Endothelial cell of umbilical vein (primary cell): ENCODE data around the gene NUDC. TPM values are rescaled to one million over a fixed set of nuclear protein-coding genes. Genes with fewer than 3 reads are reported as not detected.

Experiments
- BruUV-seq: library from RNA; stranded (reverse); fragments of 400-500 nt; replicated peaks from 2 replicates; lab custom pipeline; 2021; lab: Mats Ljungman, UMichigan
- CTCF ChIA-PET: fragments of 300-600, 350-600 bp; sonication (Branson Sonifier 250); formaldehyde crosslinking; loops from one replicate; lab custom pipeline; 2021; ENCODE audit warnings: antibody characterized with exemption, inconsistent platforms; lab: Charles Lee
- POLR2A ChIA-PET: fragments of 300-600, 350-600 bp; sonication (Branson Sonifier 250); formaldehyde crosslinking; loops from one replicate; lab custom pipeline; 2021; ENCODE audit warnings: antibody characterized with exemption, inconsistent platforms; lab: Charles Lee
- DNase-seq: peaks from one replicate; pipeline ENCODE4 v3.0.0-alpha.2; 2011; ENCODE audit warnings: low read depth, low spot score
- FAIRE-seq: peaks from 2 replicates; lab custom pipeline; 2011; peaks lifted over from hg19 to GRCh38; lab: Jason Lieb, UNC
- H2AFZ ChIP-seq: 2 replicates; pipeline ENCODE4 v1.6.0; 2012; ENCODE audit warnings: low read depth, low read length, control low read depth, inconsistent platforms
- H3K27ac ChIP-seq: 2 replicates; pipeline ENCODE4 v1.5.1; 2011; ENCODE audit warnings: low read depth, mild to moderate bottlenecking, control low read depth, low read length, moderate library complexity; ENCODE audit not compliant: insufficient read depth
- H3K27me3 ChIP-seq, 2 experiments: 2 replicates each; pipeline versions ENCODE4 v1.6.0 to v1.6.1; 2011; ENCODE audit warnings: low read length in 2 of 2, mixed read lengths in 1 of 2; ENCODE audit not compliant: control insufficient read depth in 2 of 2, insufficient read depth in 2 of 2
- H3K36me3 ChIP-seq, 2 experiments: 2 replicates in 1 of 2; 3 replicates in 1 of 2; pipeline ENCODE4 v1.5.1; 2011; ENCODE audit warnings: low read length in 2 of 2, mild to moderate bottlenecking in 1 of 2, moderate library complexity in 1 of 2; ENCODE audit not compliant: control insufficient read depth in 2 of 2, insufficient read depth in 2 of 2; ENCODE audit errors: extremely low read depth in 1 of 2
- H3K4me1 ChIP-seq: 3 replicates; pipeline ENCODE4 v1.5.1; 2011; ENCODE audit warnings: mild to moderate bottlenecking, low read length; ENCODE audit not compliant: control insufficient read depth, insufficient read depth; ENCODE audit errors: extremely low read depth
- H3K4me2 ChIP-seq: 2 replicates; pipeline ENCODE4 v1.6.1; 2011; ENCODE audit warnings: low read length, control low read depth, mixed read lengths; ENCODE audit not compliant: insufficient read depth
- H3K4me3 ChIP-seq, 3 experiments: fragments of 200-600 bp in 1 of 3; sonication (generic), shearing (Covaris generic) in 1 of 3; replicated peaks in 1 of 3; 2 replicates each; pipeline ENCODE4 v1.5.1; 2011 to 2016; ENCODE audit warnings: control low read depth in 3 of 3, low read length in 3 of 3, mild to moderate bottlenecking in 2 of 3, inconsistent platforms in 1 of 3, low read depth in 1 of 3, moderate library complexity in 1 of 3; ENCODE audit not compliant: insufficient read depth in 1 of 3
- H3K79me2 ChIP-seq: 2 replicates; pipeline ENCODE4 v1.6.0; 2012; ENCODE audit warnings: low read length, inconsistent platforms; ENCODE audit not compliant: control insufficient read depth, insufficient read depth
- H3K9ac ChIP-seq: replicated peaks from 2 replicates; pipeline ENCODE3; 2011; ENCODE audit warnings: low read length, control low read depth; ENCODE audit not compliant: insufficient read depth; ENCODE audit errors: extremely low read depth
- H3K9me1 ChIP-seq: replicated peaks from 3 replicates; pipeline ENCODE4 v1.6.0; 2011; ENCODE audit warnings: mild to moderate bottlenecking, low read length; ENCODE audit not compliant: control insufficient read depth, insufficient read depth; ENCODE audit errors: extremely low read depth
- H3K9me3 ChIP-seq: replicated peaks from 2 replicates; pipeline ENCODE4 v1.5.1; 2012; ENCODE audit warnings: low read length, inconsistent platforms; ENCODE audit not compliant: control insufficient read depth, insufficient read depth
- H4K20me1 ChIP-seq: replicated peaks from 2 replicates; pipeline ENCODE3; 2011; ENCODE audit warnings: mild to moderate bottlenecking, low read length; ENCODE audit not compliant: control insufficient read depth, insufficient read depth; ENCODE audit errors: extremely low read depth
- EZH2 ChIP-seq: IDR thresholded peaks from 2 replicates; pipeline ENCODE4 v1.6.1; 2012; ENCODE audit warnings: borderline replicate concordance, low read depth, mild to moderate bottlenecking, moderate library complexity, low read length, inconsistent platforms; ENCODE audit not compliant: severe bottlenecking
- FOS ChIP-seq: IDR thresholded peaks from 2 replicates; pipeline ENCODE4 v1.6.1; 2011; ENCODE audit warnings: mild to moderate bottlenecking, low read length, moderate library complexity, borderline replicate concordance; ENCODE audit not compliant: insufficient read depth
- GATA2 ChIP-seq: IDR thresholded peaks from 2 replicates; pipeline ENCODE4 v1.7.0; 2011; ENCODE audit warnings: low read depth, mild to moderate bottlenecking, moderate library complexity, mixed read lengths, low read length; ENCODE audit not compliant: insufficient read length, insufficient read depth
- JUN ChIP-seq: IDR thresholded peaks from 2 replicates; pipeline ENCODE4 v1.6.1; 2011; ENCODE audit warnings: borderline replicate concordance, low read depth; ENCODE audit not compliant: insufficient read length, insufficient read depth
- MYC ChIP-seq: IDR thresholded peaks from one replicate; pipeline ENCODE4 v1.6.1; 2011; ENCODE audit warnings: mild to moderate bottlenecking, low read depth, low read length
- POLR2A ChIP-seq: IDR thresholded peaks from 2 replicates; pipeline ENCODE4 v1.6.1; 2012; ENCODE audit warnings: low read depth, mild to moderate bottlenecking, control low read depth, low read length
- POLR2AphosphoS5 ChIP-seq: IDR thresholded peaks from 2 replicates; pipeline ENCODE4 v1.6.1; 2012; ENCODE audit warnings: low read depth, mild to moderate bottlenecking, control low read depth, low read length, moderate library complexity; ENCODE audit not compliant: insufficient read depth
- dilution Hi-C: fragments of 300-500 bp; cut with MboI; formaldehyde crosslinking; loops from one replicate; pipeline ENCODE4 v1.15.0; 2019; ENCODE audit warnings: low sequenced_read_pairs; ENCODE audit not compliant: extremely low pct_ligation_motif_present
- intact Hi-C: fragments of 100-400 bp; cut with micrococcal nuclease; formaldehyde crosslinking; loops from one replicate; pipeline ENCODE4 v1.10.0; 2022
- polyA plus RNA-seq, 4 experiments: library from polyadenylated mRNA; depleted of rRNA in 3 of 4; stranded (reverse) in 3 of 4; unstranded in 1 of 4; fragments of >200 nt; gene quantifications; 2 replicates each; pipeline versions ENCODE4 v1.2.1 to v1.2.3, GENCODE V29; 2011 to 2012; ENCODE audit warnings: missing spikeins in 1 of 4
- total RNA-seq: library from RNA; stranded (reverse); gene quantifications from 2 replicates; pipeline ENCODE4 v1.2.3, GENCODE V29; 2021
- TF ChIP-seq, protein P1 (sequence below): IDR thresholded peaks from 2 replicates; pipeline ENCODE4 v1.6.1; 2011; ENCODE audit not compliant: insufficient read depth, insufficient read length
- TF ChIP-seq, protein P2 (sequence below), 2 donors: IDR thresholded peaks; 1 replicate in 1 of 2; 2 replicates in 1 of 2; pipeline ENCODE4 v1.5.1; 2011; ENCODE audit warnings: low read length in 2 of 2, mild to moderate bottlenecking in 2 of 2, moderate library complexity in 2 of 2, control low read depth in 1 of 2, inconsistent platforms in 1 of 2, low read depth in 1 of 2; ENCODE audit not compliant: insufficient read depth in 1 of 2; ENCODE audit errors: extremely low read depth in 1 of 2

NUDC gene
- total and polyA plus RNA-seq, 2 donors (not counting 3 experiments of a cell fraction or from before 2014, with no cell fraction given): 42.5 to 102 TPM

DNA sequence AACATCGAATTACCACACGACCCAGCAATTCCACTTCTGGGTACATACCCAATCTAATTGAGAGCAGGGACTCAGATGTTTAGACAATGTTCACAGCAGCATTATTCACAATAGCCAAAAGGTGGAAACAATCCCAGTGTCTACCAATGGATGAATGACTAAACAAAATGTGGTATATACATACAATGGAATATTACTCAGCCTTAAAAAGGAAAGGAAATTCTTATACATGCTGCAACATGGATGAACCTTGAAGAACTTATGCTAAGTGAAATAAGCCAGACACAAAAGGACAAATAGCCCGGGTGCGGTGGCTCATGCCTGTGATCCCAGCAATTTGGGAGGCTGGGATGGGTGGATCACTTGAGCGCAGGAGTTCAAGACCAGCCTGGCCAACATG, 31.8 kb downstream of the NUDC start:
- H3K9me1 ChIP-seq: no peaks in the 10 kb centered on the region
- no peaks in the 10 kb centered on the region for H4K20me1 ChIP-seq
- TF ChIP-seq FOS (no peak), MYC (no peak), POLR2AphosphoS5 (no peak), EZH2 (no peak), POLR2A (no peak), JUN (no peak), GATA2 (no peak)
- TF ChIP-seq, protein P1, sequence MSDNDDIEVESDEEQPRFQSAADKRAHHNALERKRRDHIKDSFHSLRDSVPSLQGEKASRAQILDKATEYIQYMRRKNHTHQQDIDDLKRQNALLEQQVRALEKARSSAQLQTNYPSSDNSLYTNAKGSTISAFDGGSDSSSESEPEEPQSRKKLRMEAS: no peak
- TF ChIP-seq, protein P2, sequence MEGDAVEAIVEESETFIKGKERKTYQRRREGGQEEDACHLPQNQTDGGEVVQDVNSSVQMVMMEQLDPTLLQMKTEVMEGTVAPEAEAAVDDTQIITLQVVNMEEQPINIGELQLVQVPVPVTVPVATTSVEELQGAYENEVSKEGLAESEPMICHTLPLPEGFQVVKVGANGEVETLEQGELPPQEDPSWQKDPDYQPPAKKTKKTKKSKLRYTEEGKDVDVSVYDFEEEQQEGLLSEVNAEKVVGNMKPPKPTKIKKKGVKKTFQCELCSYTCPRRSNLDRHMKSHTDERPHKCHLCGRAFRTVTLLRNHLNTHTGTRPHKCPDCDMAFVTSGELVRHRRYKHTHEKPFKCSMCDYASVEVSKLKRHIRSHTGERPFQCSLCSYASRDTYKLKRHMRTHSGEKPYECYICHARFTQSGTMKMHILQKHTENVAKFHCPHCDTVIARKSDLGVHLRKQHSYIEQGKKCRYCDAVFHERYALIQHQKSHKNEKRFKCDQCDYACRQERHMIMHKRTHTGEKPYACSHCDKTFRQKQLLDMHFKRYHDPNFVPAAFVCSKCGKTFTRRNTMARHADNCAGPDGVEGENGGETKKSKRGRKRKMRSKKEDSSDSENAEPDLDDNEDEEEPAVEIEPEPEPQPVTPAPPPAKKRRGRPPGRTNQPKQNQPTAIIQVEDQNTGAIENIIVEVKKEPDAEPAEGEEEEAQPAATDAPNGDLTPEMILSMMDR (IDR thresholded peaks at IDR 0.05; ENCODE audit: extremely low read depth in 1 of 2, insufficient read depth in 1 of 2, low read depth in 1 of 2, low read length in 2 of 2): no peak
- peaks cover 1 to 4% of the 10 kb centered on the region in 2 experiments for H3K27me3 ChIP-seq
- no TSS peak for BruUV-seq
- intact Hi-C loops (no loop called here), dilution Hi-C loops (no loop called here)
- POLR2A ChIA-PET: no interaction called here
- CTCF ChIA-PET: no interaction called here
- H3K27ac ChIP-seq: no peak overlapping the region
- H3K4me1 ChIP-seq: peaks cover 8% of the 10 kb centered on the region
- no peak overlapping the region for H3K4me3 ChIP-seq
- H3K9me3 ChIP-seq: no peaks in the 10 kb centered on the region
- H3K79me2 ChIP-seq: no peaks in the 10 kb centered on the region
- no peaks in the 10 kb centered on the region for H3K36me3 ChIP-seq
- no peak overlapping the region for H3K9ac ChIP-seq
- FAIRE-seq: no peak
- no peak overlapping the region for H2AFZ ChIP-seq
- no peak for DNase-seq
- H3K4me2 ChIP-seq: no peak overlapping the region
